HT1080 (cell line): ENCODE measurements around the gene KDM2B. TPM values are rescaled to one million over a fixed set of nuclear protein-coding genes. Genes with fewer than 3 reads are reported as not detected.

ENCODE experiments used
- DNase-seq: peaks from one replicate; pipeline ENCODE4 v3.0.0-alpha.2; 2015; ENCODE audit warnings: low read depth
- total RNA-seq: library from RNA; depleted of rRNA; stranded (reverse); fragments of >200 nt; shearing (Covaris generic); gene quantifications from 2 replicates; pipeline ENCODE4 v1.2.3, GENCODE V29; 2014

The KDM2B gene
- total RNA-seq, 1 experiment from 2014 or later: 39.2 TPM

DNA sequence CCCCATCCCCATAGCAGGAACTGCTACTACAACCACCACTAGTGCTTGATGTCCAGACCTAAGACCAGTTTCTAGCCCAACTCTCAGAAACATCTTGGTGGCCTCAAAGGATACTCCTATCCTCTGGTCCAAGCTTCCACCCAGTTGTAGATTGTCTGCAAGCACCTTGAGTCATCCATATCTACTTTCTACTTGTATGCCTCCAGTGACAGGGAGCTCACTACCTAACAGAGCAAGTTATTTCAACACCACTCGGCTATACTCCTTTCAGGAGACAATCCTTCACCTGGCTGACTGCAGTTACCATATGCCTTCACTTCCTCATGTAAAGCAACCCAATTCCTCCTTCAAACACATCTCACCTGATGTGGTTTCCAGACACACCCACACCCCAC, 49.5 kb downstream of the KDM2B start:
- DNase-seq: no peak

- peak; percentile 81 for DNase-seq
These were observed 50.0 kb downstream of the KDM2B start for GRCh38 chr12:121530600-121531355.

GRCh38 chr12:121529184-121529583, 51.6 kb downstream of the KDM2B start:
- DNase-seq: no peak

GRCh38 chr12:121525411-121525810, 55.4 kb downstream of the KDM2B start:
- no peak for DNase-seq

GRCh38 chr12:121524196-121524916, 56.5 kb downstream of the KDM2B start:
- no peak for DNase-seq

DNA sequence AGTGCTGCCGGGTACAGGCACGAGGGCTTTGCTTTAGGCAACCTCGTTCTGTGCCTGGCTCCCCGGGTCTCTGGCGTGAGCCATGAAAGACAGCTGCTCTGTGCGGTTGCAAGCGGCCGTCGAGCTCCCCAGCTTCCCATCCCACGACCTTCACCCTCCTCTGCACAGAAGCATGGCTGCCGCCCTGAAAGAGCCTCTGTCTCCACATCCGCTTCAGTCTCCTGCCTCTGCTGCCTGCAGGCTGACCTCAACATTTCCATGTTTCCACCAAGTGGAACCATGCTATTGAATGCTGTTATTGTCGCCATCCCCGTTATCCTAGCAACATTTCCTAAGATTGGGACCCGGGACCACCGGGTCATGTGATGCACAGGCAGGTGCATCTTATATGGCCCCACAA, 57.1 kb downstream of the KDM2B start:
- no peak for DNase-seq

DNA sequence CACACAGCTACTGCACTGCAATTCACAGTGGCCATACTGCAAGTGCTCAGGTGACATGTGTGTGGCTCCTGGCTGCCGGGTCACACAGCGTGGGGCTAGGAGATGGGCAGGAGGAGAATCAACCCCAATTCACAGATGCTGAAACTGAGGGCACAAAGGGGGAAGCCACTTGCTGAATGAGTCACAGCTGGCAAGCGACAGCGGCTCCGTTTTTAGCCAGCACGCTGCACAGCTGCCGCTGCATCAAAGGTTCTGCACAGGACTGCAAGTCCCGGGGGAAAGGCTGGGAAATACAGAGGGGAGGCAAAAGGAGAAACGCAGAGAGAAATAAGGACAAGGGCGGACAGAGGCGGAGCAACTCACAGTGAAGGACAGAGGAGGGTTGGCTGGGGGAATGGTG, 57.9 kb downstream of the KDM2B start:
- no peak for DNase-seq

- no peak for DNase-seq
These were observed 60.2 kb downstream of the KDM2B start for GRCh38 chr12:121520586-121521086.

GRCh38 chr12:121520119-121520518, 60.7 kb downstream of the KDM2B start:
- DNase-seq: no peak

DNA sequence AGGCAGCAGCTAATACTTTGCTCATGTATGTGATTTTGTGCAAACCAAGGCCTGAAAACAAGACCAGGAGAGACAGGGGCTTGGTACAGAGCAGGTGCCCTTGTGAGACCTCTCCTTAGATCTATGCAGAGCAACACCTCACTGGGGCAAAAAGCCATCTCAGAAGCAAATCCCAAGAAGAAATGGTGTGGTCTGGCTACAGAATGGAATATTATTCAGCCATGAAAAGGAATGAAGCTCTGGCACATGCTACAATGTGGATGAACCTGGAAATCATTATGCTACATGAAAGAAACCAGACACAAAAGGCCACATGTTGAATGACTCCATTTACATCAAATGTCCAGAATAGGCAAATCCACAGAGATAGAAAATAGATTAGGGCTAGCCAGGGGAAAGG, 61.6 kb downstream of the KDM2B start:
- DNase-seq: no peak

- no peak for DNase-seq
These were observed 62.2 kb downstream of the KDM2B start for GRCh38 chr12:121518656-121519055.

DNA sequence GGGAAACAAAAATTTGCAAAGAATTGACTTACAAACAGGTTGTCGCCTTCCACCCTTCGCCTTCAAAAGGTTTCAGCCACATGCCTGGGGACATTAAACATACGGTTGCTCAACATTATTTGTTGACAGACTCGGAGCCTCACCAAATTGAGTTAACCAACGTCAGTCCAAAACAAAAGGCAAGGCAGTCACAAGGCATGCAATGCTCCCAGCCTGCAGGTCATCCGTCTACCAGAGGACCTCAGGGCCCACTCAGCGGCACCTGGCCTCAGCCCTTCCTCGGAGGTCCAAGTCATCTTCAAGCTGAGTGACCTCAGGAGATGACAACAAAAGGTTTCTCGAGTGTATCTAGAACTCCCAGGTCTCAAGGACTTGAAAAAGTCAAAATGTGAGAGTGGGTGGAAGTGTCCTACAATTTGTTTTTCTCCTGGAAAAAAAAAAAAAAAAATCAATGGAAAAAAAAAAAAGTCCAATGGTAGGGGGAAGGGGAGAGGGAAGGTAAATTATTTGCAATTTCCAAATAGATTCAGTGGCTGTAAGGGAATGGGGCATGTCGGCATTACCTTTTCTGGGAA, 64.3 kb downstream of the KDM2B start:
- DNase-seq: no peak

GRCh38 chr12:121515615-121516014, 65.2 kb downstream of the KDM2B start:
- DNase-seq: no peak

DNA sequence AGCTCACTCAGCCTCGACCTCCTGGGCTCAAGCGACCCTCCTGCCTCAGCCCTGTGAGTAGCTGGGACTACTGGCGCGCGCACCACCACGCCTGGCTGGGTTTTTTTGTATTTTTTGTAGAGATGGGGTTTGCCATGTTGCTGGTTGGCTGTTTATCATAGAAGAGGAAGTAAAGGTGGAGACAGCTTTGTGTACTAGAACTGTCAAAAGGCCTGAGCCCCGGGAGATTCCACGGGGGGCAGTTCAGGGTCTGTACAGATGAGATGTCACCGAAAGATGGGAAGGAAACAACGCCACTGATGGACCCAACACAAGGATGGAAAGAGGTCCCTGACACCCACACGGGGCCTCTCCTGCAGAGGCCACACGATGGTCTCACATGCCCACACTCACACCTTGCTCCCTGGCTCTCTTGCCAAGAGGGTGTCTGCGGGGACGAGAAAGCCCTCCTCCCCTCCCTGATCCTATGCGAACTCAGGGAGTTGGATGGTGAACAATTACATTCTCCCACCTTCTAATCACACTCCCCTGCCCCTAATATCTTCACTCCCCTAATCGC, 66.6 kb downstream of the KDM2B start:
- DNase-seq: no peak

DNA sequence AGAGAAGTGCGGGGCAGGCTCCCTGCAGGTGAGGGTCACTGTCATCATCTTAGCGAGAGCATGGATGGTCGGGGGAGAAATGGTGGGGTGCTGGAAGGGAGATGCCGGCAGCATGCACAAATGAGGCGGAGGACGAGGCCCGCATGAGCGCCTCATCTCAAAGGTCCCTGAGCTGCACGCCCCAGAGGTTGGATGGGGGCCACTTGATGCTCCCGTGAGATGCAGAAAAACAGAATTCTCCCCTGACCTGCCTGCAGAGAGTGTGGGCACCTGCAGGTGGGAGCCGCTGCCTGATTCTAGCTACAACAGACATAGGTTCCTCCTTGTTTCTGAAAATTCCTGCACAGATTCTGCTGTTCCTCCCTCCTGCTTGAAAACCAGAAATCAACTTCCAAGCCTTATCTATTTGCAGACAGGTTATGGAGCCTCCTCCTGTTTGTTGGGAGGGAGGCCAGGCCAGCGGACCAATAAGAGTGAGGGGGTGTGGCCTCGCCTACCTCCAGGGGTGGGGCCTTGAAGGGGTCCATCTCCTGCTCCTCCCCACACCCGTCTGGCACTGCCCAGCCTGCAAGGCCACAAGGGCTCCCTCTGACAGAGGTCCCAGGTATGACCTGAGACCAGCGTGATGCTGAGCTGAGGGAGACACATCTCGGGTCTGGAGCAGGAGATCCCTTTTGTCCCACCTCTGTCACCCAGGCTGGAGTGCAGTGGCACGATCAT, 67.2 kb downstream of the KDM2B start:
- DNase-seq: peak; percentile 34

DNA sequence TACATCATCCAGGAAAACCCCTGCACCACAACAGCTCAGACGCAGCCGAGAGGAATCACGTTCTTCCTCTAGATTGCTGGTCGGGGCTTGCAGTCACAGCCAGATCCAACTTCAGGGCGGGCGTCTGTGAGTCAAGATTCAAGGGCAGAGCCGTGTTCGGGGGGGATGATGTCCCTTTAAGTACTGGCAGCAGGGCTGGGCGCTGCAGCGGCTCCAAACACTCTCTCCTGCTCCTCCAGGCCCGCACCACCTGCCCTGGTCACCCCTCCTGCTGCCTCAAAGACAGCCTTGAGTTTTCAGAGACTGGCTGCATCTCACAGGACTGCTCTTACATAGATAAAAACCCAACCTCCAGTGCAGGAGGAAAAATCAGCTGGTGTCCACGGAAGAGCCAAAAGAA, 68.3 kb downstream of the KDM2B start:
- DNase-seq: no peak

DNA sequence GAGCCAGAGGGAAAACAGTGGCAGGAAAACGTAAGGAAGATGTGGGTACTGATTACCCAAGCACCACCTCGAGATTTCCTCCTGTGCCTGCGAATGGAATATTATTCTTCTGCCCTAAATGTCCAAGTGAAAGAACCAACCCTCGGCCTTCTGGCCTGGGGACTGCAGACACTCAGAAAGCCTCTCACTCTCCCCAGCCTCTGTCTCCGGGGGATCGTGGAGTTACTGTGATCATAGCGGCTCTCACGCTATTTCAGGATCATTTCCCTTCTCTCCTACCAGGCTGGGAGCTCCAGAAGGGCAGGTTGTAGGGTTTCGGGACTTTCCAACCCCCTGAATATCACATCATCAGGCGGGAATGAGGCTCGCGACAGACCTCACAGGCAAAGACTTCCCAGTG, 68.9 kb downstream of the KDM2B start:
- no peak for DNase-seq

GRCh38 chr12:121509339-121509738, 71.5 kb downstream of the KDM2B start:
- no peak for DNase-seq

DNA sequence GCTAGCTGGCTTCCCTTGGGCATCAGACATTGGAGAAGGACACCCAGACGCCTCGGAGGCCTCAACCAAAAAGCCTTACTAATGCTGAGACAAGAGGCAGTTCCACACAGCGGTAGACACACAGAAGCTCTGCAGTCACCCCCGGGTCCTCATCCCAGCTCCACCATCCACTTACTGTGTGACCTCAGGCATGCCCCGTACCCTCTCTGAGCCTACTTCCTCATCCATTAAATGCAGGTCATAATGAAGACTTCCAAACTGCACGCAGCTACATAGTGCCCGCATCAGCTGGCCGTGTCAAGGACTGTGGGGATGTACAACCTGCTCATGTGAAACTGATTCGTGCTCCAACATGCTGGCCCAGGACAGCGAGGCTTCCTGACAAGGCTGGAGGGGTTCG, 72.3 kb downstream of the KDM2B start:
- no peak for DNase-seq

- DNase-seq: no peak
These were observed 72.8 kb downstream of the KDM2B start for GRCh38 chr12:121507984-121508383.

DNA sequence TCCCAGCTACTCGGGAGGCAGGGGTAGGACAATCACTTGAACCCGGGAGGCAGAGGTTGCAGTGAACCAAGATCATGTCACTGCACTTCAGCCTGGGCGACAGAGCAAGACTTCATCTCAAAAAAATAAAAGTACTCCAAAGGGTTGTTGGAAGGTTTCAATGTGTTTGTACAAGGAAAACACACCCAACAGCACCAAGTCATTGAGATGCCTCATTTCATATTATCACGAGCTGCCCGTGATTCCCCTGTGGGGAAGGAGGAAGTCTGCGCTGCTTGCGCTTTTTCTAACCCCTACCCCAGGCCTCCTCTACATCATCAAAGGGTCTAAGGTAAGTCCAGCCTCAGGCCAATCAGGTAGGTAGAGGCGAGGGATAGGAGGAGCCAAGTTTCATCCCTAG, 73.6 kb downstream of the KDM2B start:
- DNase-seq: no peak
